Heart right ventricle (tissue), 16 donors: ENCODE measurements around the gene SETSIP. TPM values are rescaled to one million over a fixed set of nuclear protein-coding genes. Genes with fewer than 3 reads are reported as not detected.
A peak's percentile ranks its signal among the peaks of the same experiment; 100 is the strongest.
"Not testable (repeated sequence)": the region's sequence is repeated elsewhere in the genome, so short reads cannot be mapped to it uniquely, and the experiment has no call there.

Experiments
- ATAC-seq, 8 donors: fragments of 200-7000 bp; cut with Tn5 transposase; one replicate each; pipeline ENCODE4 v1.9.1; 2020; ENCODE audit warnings: mild to moderate bottlenecking in 8 of 8, moderate library complexity in 8 of 8, moderate number of reproducible peaks in 1 of 8
- DNase-seq, 2 donors: peaks; one replicate each; pipeline ENCODE4 v3.0.0-alpha.2; 2020
- H3K27ac ChIP-seq, 10 donors: fragments of 200-600 bp; sonication (generic) in 2 of 10; one replicate each; pipeline versions ENCODE4 v1.5.0 to v1.8.0; 2020 to 2022; ENCODE audit warnings: mild to moderate bottlenecking in 3 of 10
- H3K27me3 ChIP-seq, 7 donors: fragments of 200-600 bp; one replicate each; pipeline ENCODE4 v1.8.0; 2021 to 2022; ENCODE audit warnings: mild to moderate bottlenecking in 2 of 7
- H3K36me3 ChIP-seq, 9 donors: fragments of 200-600 bp; sonication (generic) in 1 of 9; one replicate each; pipeline versions ENCODE4 v1.5.0 to v1.8.0; 2020 to 2022; ENCODE audit warnings: mild to moderate bottlenecking in 2 of 9
- H3K4me1 ChIP-seq, 9 donors: fragments of 200-600 bp; sonication (generic) in 1 of 9; one replicate each; pipeline versions ENCODE4 v1.5.0 to v1.8.0; 2020 to 2022; ENCODE audit warnings: mild to moderate bottlenecking in 4 of 9
- H3K4me3 ChIP-seq, 10 donors: fragments of 200-600 bp; sonication (generic) in 2 of 10; one replicate each; pipeline versions ENCODE4 v1.5.0 to v1.8.0; 2020 to 2022; ENCODE audit warnings: mild to moderate bottlenecking in 7 of 10, moderate library complexity in 2 of 10
- H3K9me3 ChIP-seq, 11 donors: fragments of 200-600 bp in 10 of 11; sonication (generic) in 2 of 11; one replicate each; pipeline versions ENCODE4 v1.5.0 to v1.8.0; 2013 to 2022; ENCODE audit warnings: mild to moderate bottlenecking in 2 of 11, control low read depth in 1 of 11, moderate library complexity in 1 of 11
- WGBS, 2 donors: extraction: QIAGEN DNeasy Blood & Tissue Kit; methylation state at CpG; one replicate each; pipeline ENCODE4 v1.1.7; 2013; ENCODE audit warnings: inconsistent platforms in 1 of 2; 5-methylcytosine and 5-hydroxymethylcytosine counted together
- intact Hi-C, 10 donors: fragments of 100-400 bp; cut with DNase I; formaldehyde crosslinking; loops; one replicate each; pipeline versions ENCODE4 v1.11.1 to v1.14.2; 2022
- polyA plus RNA-seq, 2 donors: library from polyadenylated mRNA; stranded (reverse); fragments of 200-250 nt; gene quantifications; one replicate each; pipeline ENCODE4 v1.2.3, GENCODE V29; 2013
- total RNA-seq, 10 donors: library from RNA; stranded (reverse); fragmentation: NEBNext Ultra II Directional in 3 of 10; extraction: Animal tissue kit (Norgen Biotek cat#: 25700) in 3 of 10; gene quantifications; one replicate each; pipeline versions ENCODE4 v1.2.1 to v1.2.4, GENCODE V29; 2021 to 2023
- TF ChIP-seq, protein P1 (sequence below), 9 donors: fragments of 200-600 bp; sonication (generic) in 2 of 9; IDR thresholded peaks; one replicate each; pipeline versions ENCODE4 v1.5.0 to v1.8.0; 2021 to 2022; ENCODE audit warnings: antibody characterized with exemption in 9 of 9, mild to moderate bottlenecking in 5 of 9, moderate library complexity in 1 of 9
- donor health status: Arrhythmogenic right ventricular cardiomyopathy.
- donor health status: ischemic (EF 13 %, LVEDD 7.1; RV severe dilation, severe dysfunction).
- donor health status: healthy with polysubstance abuse.
- donor health status: DM: no; HTN: yes; CAD: no.
- donor health status: DM: no; HTN: no; CAD: no.
- donor health status: ischemic (EF 25% LVEDD 6.9; RV normal size, moderate dysfunction).
- donor health status: ischemic (EF 25% LVEDD 5.7; RV mildly dilated, moderate dysfunction).
- donor health status: healthy.
- donor health status: DM: yes; HTN: yes; CAD: no.
- donor health status: Ischemic cardiomyopathy.
- donor health status: ischemic (EF 35%, LVEDD 5.7; RV mildly dilated, moderate dysfunction).
- donor health status: nonischemic (EF 11% LVEDD 7.7; RV severe dilation, severe dysfunction).
- donor health status: DM: yes; HTN: yes; CAD: no.
- donor health status: PGD.
- donor health status: ischemic (EF 29% LVEDD 5.4; RV normal size, mild dysfunction).
- donor health status: nonischemic (EF 23%, LVEDD 6.1; RV moderate dilation, normal function).

SETSIP gene
- total and polyA plus RNA-seq, 12 donors: not detected

DNA sequence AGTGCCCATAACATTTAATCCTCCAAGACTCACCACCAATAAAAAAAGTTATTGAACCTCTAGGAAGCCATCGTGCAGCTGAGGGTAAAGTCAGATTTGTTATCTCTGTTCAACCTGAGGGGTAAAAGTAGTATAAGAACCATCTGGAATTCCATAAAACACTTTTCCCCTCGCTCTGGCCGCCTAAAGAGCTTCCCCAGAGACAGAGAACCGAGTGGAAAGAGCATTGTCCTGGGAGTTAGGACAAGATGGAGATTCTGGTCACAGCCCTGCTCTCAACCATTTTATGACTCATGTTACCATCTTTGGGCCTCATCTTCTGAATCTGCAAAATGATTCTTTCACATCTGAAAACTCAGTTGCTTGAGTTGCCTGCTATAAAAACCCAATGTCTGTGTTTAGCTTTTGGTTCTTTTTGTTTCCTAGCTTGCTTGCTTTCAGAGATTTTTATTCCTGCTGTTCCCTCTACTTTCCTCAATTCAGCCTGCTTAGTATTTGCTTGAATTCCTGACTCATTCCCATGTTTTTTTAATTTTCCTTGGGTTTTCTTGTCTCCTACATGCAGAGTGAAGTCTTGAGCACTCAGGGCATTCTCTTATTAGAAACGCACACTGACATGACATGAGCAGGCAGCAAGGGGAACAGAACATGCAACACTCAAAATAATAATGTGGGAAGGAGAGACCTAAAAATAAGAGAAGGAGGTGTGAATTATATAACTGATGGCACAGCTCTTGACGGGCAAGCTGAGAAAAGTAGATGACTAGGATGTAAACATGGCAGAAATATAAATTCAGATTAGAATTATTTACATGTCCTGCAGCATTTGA lies 43.7 kb downstream of the SETSIP start:
- Histone ChIP-seq H3K27me3 (peaks cover 0 to 37% (median 16%) of the 10 kb centered on the region in 7 donors), H3K9me3 (no peaks in the 10 kb centered on the region), H3K27ac (no peak overlapping the region), H3K36me3 (no peaks in the 10 kb centered on the region), H3K4me3 (no peak overlapping the region), H3K4me1 (peaks cover 0 to 4% (median 0%) of the 10 kb centered on the region in 9 donors)
- TF ChIP-seq, protein P1, sequence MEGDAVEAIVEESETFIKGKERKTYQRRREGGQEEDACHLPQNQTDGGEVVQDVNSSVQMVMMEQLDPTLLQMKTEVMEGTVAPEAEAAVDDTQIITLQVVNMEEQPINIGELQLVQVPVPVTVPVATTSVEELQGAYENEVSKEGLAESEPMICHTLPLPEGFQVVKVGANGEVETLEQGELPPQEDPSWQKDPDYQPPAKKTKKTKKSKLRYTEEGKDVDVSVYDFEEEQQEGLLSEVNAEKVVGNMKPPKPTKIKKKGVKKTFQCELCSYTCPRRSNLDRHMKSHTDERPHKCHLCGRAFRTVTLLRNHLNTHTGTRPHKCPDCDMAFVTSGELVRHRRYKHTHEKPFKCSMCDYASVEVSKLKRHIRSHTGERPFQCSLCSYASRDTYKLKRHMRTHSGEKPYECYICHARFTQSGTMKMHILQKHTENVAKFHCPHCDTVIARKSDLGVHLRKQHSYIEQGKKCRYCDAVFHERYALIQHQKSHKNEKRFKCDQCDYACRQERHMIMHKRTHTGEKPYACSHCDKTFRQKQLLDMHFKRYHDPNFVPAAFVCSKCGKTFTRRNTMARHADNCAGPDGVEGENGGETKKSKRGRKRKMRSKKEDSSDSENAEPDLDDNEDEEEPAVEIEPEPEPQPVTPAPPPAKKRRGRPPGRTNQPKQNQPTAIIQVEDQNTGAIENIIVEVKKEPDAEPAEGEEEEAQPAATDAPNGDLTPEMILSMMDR (IDR thresholded peaks at IDR 0.05): no peak
- DNase-seq (no peak), ATAC-seq (no peak)
- WGBS, 2 donors: 80 to 84% methylated on average over 6 of the region's 6 CpGs
- intact Hi-C loops: no loop called here

DNA sequence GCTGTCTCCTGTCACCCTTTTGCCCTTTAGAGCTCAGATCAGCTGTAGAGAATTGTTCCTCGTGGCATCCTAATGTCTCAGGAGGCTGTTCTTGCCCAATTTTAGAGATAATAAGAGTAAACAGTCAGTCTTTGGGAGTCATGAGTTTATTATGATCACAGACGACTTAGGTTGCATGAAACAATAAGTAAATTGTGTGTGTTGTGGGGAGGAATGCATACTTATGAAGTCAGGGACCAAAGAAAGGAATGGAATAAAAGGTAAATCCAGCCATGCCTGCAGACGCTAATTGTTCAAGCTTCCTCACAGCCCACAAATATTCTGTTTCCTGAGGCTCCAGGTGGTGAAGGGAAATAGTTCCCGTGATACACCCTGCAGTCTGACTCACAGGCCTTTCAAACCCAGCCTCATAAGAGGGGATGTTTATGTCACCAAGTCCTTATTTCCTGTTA lies 44.5 kb downstream of the SETSIP start:
- Histone ChIP-seq H3K27me3 (peaks cover 0 to 37% (median 16%) of the 10 kb centered on the region in 7 donors), H3K27ac (no peak overlapping the region), H3K4me1 (peaks cover 0 to 4% (median 0%) of the 10 kb centered on the region in 9 donors), H3K36me3 (no peaks in the 10 kb centered on the region), H3K4me3 (peak overlapping the region in 5 of 10 donors; percentile 20 to 76 (median 62)), H3K9me3 (no peaks in the 10 kb centered on the region)
- DNase-seq (no peak), ATAC-seq (peak in 2 of 8 donors; percentile 44 to 56)
- TF ChIP-seq, protein P1 (IDR thresholded peaks at IDR 0.05): no peak
- 37 to 46% methylated on average over 4 of the region's 4 CpGs for WGBS, 2 donors
- intact Hi-C loops: no loop called here

DNA sequence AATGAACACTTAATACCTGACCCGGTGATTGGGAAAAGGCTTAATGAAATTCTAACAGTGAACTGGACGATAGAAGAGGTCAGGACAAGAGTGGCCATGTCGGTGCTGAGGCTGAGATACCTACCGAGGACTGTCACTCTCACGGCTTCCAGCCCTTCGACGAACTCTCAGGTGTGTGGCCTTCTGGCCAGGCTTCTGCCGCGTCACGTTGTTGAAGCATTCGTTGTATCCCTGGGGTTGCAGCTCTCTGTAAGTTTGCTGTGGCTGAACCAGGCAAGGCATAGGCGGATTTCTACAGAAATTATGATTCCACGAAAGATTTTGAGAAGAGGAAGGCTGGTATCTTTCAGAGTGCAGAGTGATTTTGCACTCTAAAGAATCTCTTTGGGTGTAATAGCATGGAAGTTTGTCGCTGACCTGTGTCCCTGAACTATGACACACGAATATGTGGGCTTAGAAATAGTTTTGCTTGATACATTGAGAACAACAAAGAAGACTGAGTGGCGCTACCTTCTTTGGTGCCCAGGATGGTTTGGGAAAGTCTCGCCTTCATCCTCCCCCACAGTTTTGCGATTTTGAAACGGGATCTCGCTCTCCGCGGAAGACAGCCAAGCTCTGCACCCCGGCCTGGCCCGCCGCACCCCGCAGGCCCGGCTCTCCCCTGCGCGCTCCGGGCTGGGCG lies 45.8 kb downstream of the SETSIP start:
- Histone ChIP-seq H3K9me3 (no peaks in the 10 kb centered on the region), H3K27me3 (peaks cover 0 to 37% (median 13%) of the 10 kb centered on the region in 7 donors), H3K36me3 (no peaks in the 10 kb centered on the region), H3K4me1 (peaks cover 0 to 4% (median 0%) of the 10 kb centered on the region in 9 donors), H3K27ac (no peak overlapping the region), H3K4me3 (peak overlapping the region in 9 of 10 donors; percentile 46 to 76 (median 61))
- TF ChIP-seq, protein P1 (IDR thresholded peaks at IDR 0.05): no peak
- intact Hi-C loops: no loop called here
- 41 to 42% methylated on average over 31 of the region's 31 CpGs for WGBS, 2 donors
- no peak for DNase-seq
- ATAC-seq: no peak

DNA sequence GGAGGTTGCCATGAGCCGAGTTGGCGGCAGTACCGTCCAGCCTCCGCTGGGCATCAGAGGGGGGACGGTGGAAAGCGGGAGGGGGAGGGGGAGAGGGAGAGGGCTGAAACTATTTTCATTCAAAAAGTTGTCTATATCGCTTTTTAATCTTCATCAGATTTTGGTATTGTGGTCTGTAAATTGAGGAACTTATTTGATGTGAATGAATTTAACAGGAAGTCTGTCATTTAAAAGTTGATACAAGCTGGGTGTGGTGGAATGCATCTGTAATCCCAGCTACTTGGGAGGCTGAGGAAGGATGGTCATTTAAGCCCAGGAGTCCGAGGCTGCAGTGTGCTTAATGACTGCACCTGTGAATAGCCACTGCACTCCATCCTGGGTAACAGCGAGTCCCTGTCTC lies 48.4 kb downstream of the SETSIP start:
- 90 to 94% methylated on average over 9 of the region's 9 CpGs for WGBS, 2 donors

DNA sequence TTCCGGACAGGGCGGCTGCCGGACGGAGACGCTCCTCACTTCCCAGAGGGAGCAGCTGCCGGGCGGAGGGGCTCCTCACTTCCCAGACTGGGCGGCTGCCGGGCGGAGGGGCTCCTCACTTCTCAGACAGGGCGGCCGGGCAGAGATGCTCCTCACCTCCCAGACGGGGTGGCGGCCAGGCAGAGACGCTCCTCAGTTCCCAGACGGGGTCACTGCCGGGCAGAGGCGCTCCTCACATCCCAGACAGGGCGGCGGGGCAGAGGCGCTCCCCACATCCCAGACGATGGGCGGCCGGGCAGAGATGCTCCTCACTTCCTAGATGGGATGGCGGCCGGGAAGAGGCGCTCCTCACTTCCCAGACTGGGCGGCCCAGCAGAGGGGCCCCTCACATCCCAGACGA lies 49.2 kb downstream of the SETSIP start:
- DNase-seq, intact Hi-C loops, H3K36me3 ChIP-seq, ATAC-seq, H3K4me3 ChIP-seq, H3K4me1 ChIP-seq, H3K27ac ChIP-seq: not testable (repeated sequence)
- H3K9me3 ChIP-seq: peaks cover 0 to 10% (median 0%) of the 10 kb centered on the region in 11 donors
- 96 to 97% methylated on average over 27 to 29 of the region's 29 CpGs for whole genome bisulfite sequencing, 2 donors
- H3K27me3 ChIP-seq: peaks cover 0 to 37% (median 16%) of the 10 kb centered on the region in 7 donors

More for the DNA sequence above, 48.4 kb downstream of the SETSIP start:
- Histone ChIP-seq H3K4me3 (no peak overlapping the region), H3K36me3 (no peaks in the 10 kb centered on the region), H3K27me3 (peaks cover 0 to 37% (median 16%) of the 10 kb centered on the region in 7 donors), H3K9me3 (peaks cover 0 to 9% (median 0%) of the 10 kb centered on the region in 11 donors), H3K27ac (no peak overlapping the region), H3K4me1 (peaks cover 0 to 4% (median 0%) of the 10 kb centered on the region in 9 donors)
- TF ChIP-seq, protein P1 (IDR thresholded peaks at IDR 0.05): no peak
- intact Hi-C loops: no loop called here
- ATAC-seq (no peak), DNase-seq (no peak)
